Astrocyte of the cerebellum (primary cell): ENCODE results near the gene ITGAX.

ENCODE experiments used
- DNase-seq: peaks from one replicate; pipeline ENCODE4 v3.0.0-alpha.2; 2011; ENCODE audit warnings: low read depth
- H3K4me3 ChIP-seq: 2 replicates; pipeline ENCODE4 v1.5.1; 2011; ENCODE audit warnings: mild to moderate bottlenecking, low read depth, low read length, moderate library complexity
- CTCF ChIP-seq: IDR thresholded peaks from 2 replicates; pipeline ENCODE4 v1.5.1; 2012; ENCODE audit warnings: low read length, low read depth, moderate library complexity, mild to moderate bottlenecking; ENCODE audit errors: missing control alignments
- in situ Hi-C: cut with HindIII; loops from 2 replicates; pipeline ENCODE4 v1.10.0; 2017; ENCODE audit warnings: low sequenced_read_pairs

Gene ITGAX

GRCh38 chr16:31401436-31401835 is 46.5 kb downstream of the ITGAX start:
- no peak for DNase-seq
- no peak overlapping the region for H3K4me3 ChIP-seq
- in situ Hi-C loops, result no loop called here
- no peak for TF ChIP-seq CTCF

- no peak overlapping the region for H3K4me3 ChIP-seq
- in situ Hi-C loops, result no loop called here
- TF ChIP-seq CTCF, result no peak
- no peak for DNase-seq
Measured at GRCh38 chr16:31402687-31403086, 47.7 kb downstream of the ITGAX start.

- TF ChIP-seq CTCF, result no peak
- in situ Hi-C loops, result no loop called here
- no peak overlapping the region for H3K4me3 ChIP-seq
- DNase-seq, result no peak
Measured at GRCh38 chr16:31403590-31404352, 48.8 kb downstream of the ITGAX start.

- no peak for DNase-seq
- no peak for TF ChIP-seq CTCF
- no peak overlapping the region for H3K4me3 ChIP-seq
- in situ Hi-C loops, result no loop called here
Measured at GRCh38 chr16:31404353-31405064, 49.5 kb downstream of the ITGAX start.

- no peak for DNase-seq
- no peak for TF ChIP-seq CTCF
- no peak overlapping the region for H3K4me3 ChIP-seq
- in situ Hi-C loops, result no loop called here
Measured at GRCh38 chr16:31407406-31407805, 52.4 kb downstream of the ITGAX start.

- in situ Hi-C loops, result no loop called here
- TF ChIP-seq CTCF, result no peak
- H3K4me3 ChIP-seq, result no peak overlapping the region
- DNase-seq, result no peak
Measured at GRCh38 chr16:31409433-31409832, 54.5 kb downstream of the ITGAX start.
